Measurements from ENCODE around the gene EDAR. TPM values are rescaled to one million over a fixed set of nuclear protein-coding genes. Genes with fewer than 3 reads are reported as not detected.

The EDAR gene
- total and polyA plus RNA-seq, 8 donors, result 0.93 to 1.1 TPM; not detected in 6

DNA sequence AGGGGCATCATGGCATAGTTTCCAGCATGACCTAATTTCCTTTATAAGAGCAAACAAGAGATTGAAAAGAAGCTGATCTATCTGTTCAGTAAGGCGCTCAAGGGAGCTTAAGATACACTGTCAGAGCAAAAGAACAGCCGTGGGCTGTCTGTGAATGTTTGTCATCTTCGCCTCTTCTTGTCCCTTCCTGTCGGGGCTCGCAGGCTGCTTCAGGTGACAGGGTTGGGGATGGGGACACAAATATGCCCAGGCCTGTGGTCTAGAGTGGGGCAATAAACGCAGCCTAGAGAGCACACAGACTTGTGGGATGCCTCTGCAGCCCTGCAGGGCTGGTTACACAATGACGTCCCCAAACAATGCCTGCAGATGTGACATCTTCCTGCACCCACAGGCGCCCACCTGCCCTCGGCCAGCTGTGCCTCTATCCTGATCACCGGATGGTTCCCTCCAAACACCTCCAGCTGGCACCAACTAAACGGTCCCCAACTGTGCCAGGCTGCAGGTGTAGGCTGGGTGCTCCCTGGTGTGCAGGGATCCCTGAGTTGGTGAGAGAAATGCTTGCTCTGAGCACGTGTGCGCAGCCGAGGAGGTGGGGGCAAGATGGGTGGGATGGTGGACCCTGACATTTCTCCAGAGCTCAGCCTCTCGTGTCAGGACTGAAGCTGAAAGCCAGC, 72.8 kb downstream of the EDAR start:
- no peak overlapping the region for H3K4me3 ChIP-seq
- TF ChIP-seq POLR2A (IDR thresholded peaks at IDR 0.05), result no peak
- H3K27ac ChIP-seq, result no peak overlapping the region
- 69 to 79% (median 77%) methylated on average over 7 to 15 of the region's 15 CpGs for WGBS, 5 donors
- intact Hi-C loops (cut with DNase I; ENCODE audit: low total_unique reads), result no loop called here
- H3K4me1 ChIP-seq, result peaks cover 0 to 16% (median 8%) of the 10 kb centered on the region in 4 donors
- no peaks in the 10 kb centered on the region for H3K36me3 ChIP-seq
- H3K9me3 ChIP-seq, result no peaks in the 10 kb centered on the region
- DNase-seq, result peak in 1 of 2 donors; percentile 9
- no peaks in the 10 kb centered on the region for H3K27me3 ChIP-seq

GRCh38 chr2:108912629-108912902, 76.5 kb downstream of the EDAR start:
- H3K36me3 ChIP-seq, result no peaks in the 10 kb centered on the region
- no peak overlapping the region for H3K4me3 ChIP-seq
- TF ChIP-seq POLR2A (IDR thresholded peaks at IDR 0.05) (no peak), POLR2AphosphoS5 (IDR thresholded peaks at IDR 0.05) (no peak), CTCF (IDR thresholded peaks at IDR 0.05) (no peak), EP300 (IDR thresholded peaks at IDR 0.05) (no peak)
- no peaks in the 10 kb centered on the region for H3K27me3 ChIP-seq
- no peaks in the 10 kb centered on the region for H3K9me3 ChIP-seq
- intact Hi-C loops (cut with DNase I; ENCODE audit: low total_unique reads), result no loop called here
- DNase-seq, result no peak
- 75 to 88% (median 81%) methylated on average over 2 to 5 of the region's 5 CpGs for WGBS, 5 donors
- H3K27ac ChIP-seq, result no peak overlapping the region
- peaks cover 0 to 9% (median 6%) of the 10 kb centered on the region in 4 donors for H3K4me1 ChIP-seq

DNA sequence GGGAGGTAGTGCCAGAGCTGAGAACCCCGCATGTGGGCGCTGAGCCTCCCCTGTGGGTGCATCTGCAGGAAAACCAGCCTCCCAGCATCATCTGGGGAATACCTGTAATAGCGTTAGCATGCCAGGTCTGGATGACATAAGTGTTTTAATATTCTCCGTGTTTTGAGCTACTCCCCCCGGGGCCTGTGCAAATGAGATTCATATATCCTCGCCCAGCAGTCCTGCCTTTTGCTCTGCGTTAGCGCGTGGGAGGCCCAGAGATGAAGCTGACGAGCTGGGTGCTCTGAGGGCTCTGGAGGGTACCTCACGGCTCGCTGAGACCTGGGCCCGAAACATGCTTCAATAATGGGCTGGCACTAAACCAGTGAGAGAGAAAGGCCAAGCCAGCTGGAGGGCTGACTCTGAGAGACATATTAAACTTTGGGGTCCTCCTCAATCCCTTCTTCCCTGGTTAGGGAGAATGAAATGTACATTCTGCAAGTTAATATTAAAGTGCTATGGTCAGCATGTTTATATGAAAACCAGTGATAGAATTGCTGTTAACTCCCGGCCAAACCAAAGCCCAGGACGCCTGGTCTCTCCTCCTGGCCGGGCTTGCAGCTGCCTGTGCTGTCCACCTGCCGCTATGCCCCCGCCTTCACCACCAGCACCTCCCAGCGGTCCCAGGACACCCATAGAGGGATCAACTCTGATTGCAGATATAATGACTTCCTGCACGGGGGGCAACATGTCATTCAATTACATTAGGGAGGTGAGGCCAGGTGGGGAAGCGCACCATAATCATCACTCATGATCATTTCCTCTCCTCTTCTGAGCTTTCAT, 77.0 kb downstream of the EDAR start:
- no peaks in the 10 kb centered on the region for H3K27me3 ChIP-seq
- peaks cover 0 to 4% (median 1%) of the 10 kb centered on the region in 4 donors for H3K4me1 ChIP-seq
- H3K4me3 ChIP-seq, result no peak overlapping the region
- intact Hi-C loops (cut with DNase I; ENCODE audit: low total_unique reads), result no loop called here
- 79 to 89% (median 83%) methylated on average over 21 of the region's 21 CpGs for WGBS, 5 donors
- H3K36me3 ChIP-seq, result no peaks in the 10 kb centered on the region
- TF ChIP-seq EP300 (IDR thresholded peaks at IDR 0.05) (no peak), CTCF (IDR thresholded peaks at IDR 0.05) (no peak)
- H3K9me3 ChIP-seq, result no peaks in the 10 kb centered on the region
- peak in 1 of 2 donors; percentile 7 for DNase-seq
- H3K27ac ChIP-seq, result no peak overlapping the region

GRCh38 chr2:108911401-108911800, 77.6 kb downstream of the EDAR start:
- intact Hi-C loops (cut with DNase I; ENCODE audit: low total_unique reads), result no loop called here
- Histone ChIP-seq H3K4me3 (no peak overlapping the region), H3K27me3 (no peaks in the 10 kb centered on the region), H3K9me3 (no peaks in the 10 kb centered on the region), H3K4me1 (no peaks in the 10 kb centered on the region), H3K27ac (no peak overlapping the region), H3K36me3 (no peaks in the 10 kb centered on the region)
- DNase-seq, result peak in 1 of 2 donors; percentile 2
- 83 to 94% (median 89%) methylated on average over 5 of the region's 5 CpGs for whole genome bisulfite sequencing, 5 donors
- no peak for TF ChIP-seq CTCF (IDR thresholded peaks at IDR 0.05)
- no peak for TF ChIP-seq POLR2A (IDR thresholded peaks at IDR 0.05)
- TF ChIP-seq POLR2AphosphoS5 (IDR thresholded peaks at IDR 0.05), result no peak
- no peak for TF ChIP-seq EP300 (IDR thresholded peaks at IDR 0.05)

All from stomach (tissue), 9 donors.